ENCODE measurements around the gene DTX2.
"Not testable (repeated sequence)": the region's sequence is repeated elsewhere in the genome, so short reads cannot be mapped to it uniquely, and the experiment has no call there.

Gene DTX2
- 7.4 to 14.3 (median 9.7) reads per million in 3 donors for total RNA-seq

GRCh38 chr7:76461464-76462101, at the start of gene DTX2:
TSS of gene DTX2 (plus strand) at chr7:76461709. CDS start at chr7:76480510, 18,801 bp downstream.
- not testable (repeated sequence) for H3K4me1 ChIP-seq (ENCODE audit: control insufficient read depth, insufficient read depth, low read length, poor library complexity, severe bottlenecking); H3K27me3 ChIP-seq (replicated peaks; ENCODE audit: control insufficient read depth, insufficient read depth, low read length, poor library complexity, severe bottlenecking); H3K36me3 ChIP-seq (ENCODE audit: control insufficient read depth, insufficient read depth, low read length); H3K9me3 ChIP-seq (ENCODE audit: control insufficient read depth, low read length)
- Histone ChIP-seq H3K4me3 (ENCODE audit: insufficient read depth, low read depth, low read length, poor library complexity, severe bottlenecking) (peak within 1 kb of the TSS; percentile 44), H3K27ac (ENCODE audit: insufficient read depth, low read length, poor library complexity, severe bottlenecking) (peak within 1 kb of the TSS; percentile 32)
- DNase-seq = peak in 2 of 3 donors; percentile 18 to 54

GRCh38 chr7:76412249-76412648, 49.3 kb upstream of the DTX2 start:
- Histone ChIP-seq H3K27ac (ENCODE audit: insufficient read depth, low read length, poor library complexity, severe bottlenecking) (no peak overlapping the region), H3K4me3 (ENCODE audit: insufficient read depth, low read depth, low read length, poor library complexity, severe bottlenecking) (no peak overlapping the region), H3K9me3 (ENCODE audit: control insufficient read depth, low read length) (no peaks in the 10 kb centered on the region), H3K36me3 (ENCODE audit: control insufficient read depth, insufficient read depth, low read length) (no peaks in the 10 kb centered on the region), H3K27me3 (replicated peaks; ENCODE audit: control insufficient read depth, insufficient read depth, low read length, poor library complexity, severe bottlenecking) (no peaks in the 10 kb centered on the region), H3K4me1 (ENCODE audit: control insufficient read depth, insufficient read depth, low read length, poor library complexity, severe bottlenecking) (no peaks in the 10 kb centered on the region)
- no peak for DNase-seq

- not testable (repeated sequence) for H3K9me3 ChIP-seq (ENCODE audit: control insufficient read depth, low read length); H3K27me3 ChIP-seq (replicated peaks; ENCODE audit: control insufficient read depth, insufficient read depth, low read length, poor library complexity, severe bottlenecking); DNase-seq; H3K27ac ChIP-seq (ENCODE audit: insufficient read depth, low read length, poor library complexity, severe bottlenecking); H3K36me3 ChIP-seq (ENCODE audit: control insufficient read depth, insufficient read depth, low read length); H3K4me1 ChIP-seq (ENCODE audit: control insufficient read depth, insufficient read depth, low read length, poor library complexity, severe bottlenecking); H3K4me3 ChIP-seq (ENCODE audit: insufficient read depth, low read depth, low read length, poor library complexity, severe bottlenecking)
Measured at GRCh38 chr7:76417654-76418310, 43.7 kb upstream of the DTX2 start.

- H3K27me3 ChIP-seq (replicated peaks; ENCODE audit: control insufficient read depth, insufficient read depth, low read length, poor library complexity, severe bottlenecking); H3K27ac ChIP-seq (ENCODE audit: insufficient read depth, low read length, poor library complexity, severe bottlenecking); DNase-seq; H3K4me1 ChIP-seq (ENCODE audit: control insufficient read depth, insufficient read depth, low read length, poor library complexity, severe bottlenecking); H3K9me3 ChIP-seq (ENCODE audit: control insufficient read depth, low read length); H3K4me3 ChIP-seq (ENCODE audit: insufficient read depth, low read depth, low read length, poor library complexity, severe bottlenecking); H3K36me3 ChIP-seq (ENCODE audit: control insufficient read depth, insufficient read depth, low read length): not testable (repeated sequence)
Measured at GRCh38 chr7:76421097-76421496, 40.4 kb upstream of the DTX2 start.

- Histone ChIP-seq H3K4me3 (ENCODE audit: insufficient read depth, low read depth, low read length, poor library complexity, severe bottlenecking) (no peak overlapping the region), H3K27me3 (replicated peaks; ENCODE audit: control insufficient read depth, insufficient read depth, low read length, poor library complexity, severe bottlenecking) (no peaks in the 10 kb centered on the region), H3K36me3 (ENCODE audit: control insufficient read depth, insufficient read depth, low read length) (no peaks in the 10 kb centered on the region), H3K4me1 (ENCODE audit: control insufficient read depth, insufficient read depth, low read length, poor library complexity, severe bottlenecking) (peaks cover 6% of the 10 kb centered on the region), H3K9me3 (ENCODE audit: control insufficient read depth, low read length) (no peaks in the 10 kb centered on the region), H3K27ac (ENCODE audit: insufficient read depth, low read length, poor library complexity, severe bottlenecking) (no peak overlapping the region)
- no peak for DNase-seq
Measured at GRCh38 chr7:76423666-76424412, 37.7 kb upstream of the DTX2 start.

- Histone ChIP-seq H3K27me3 (replicated peaks; ENCODE audit: control insufficient read depth, insufficient read depth, low read length, poor library complexity, severe bottlenecking) (no peaks in the 10 kb centered on the region), H3K9me3 (ENCODE audit: control insufficient read depth, low read length) (no peaks in the 10 kb centered on the region), H3K36me3 (ENCODE audit: control insufficient read depth, insufficient read depth, low read length) (no peaks in the 10 kb centered on the region), H3K4me1 (ENCODE audit: control insufficient read depth, insufficient read depth, low read length, poor library complexity, severe bottlenecking) (peaks cover 6% of the 10 kb centered on the region), H3K27ac (ENCODE audit: insufficient read depth, low read length, poor library complexity, severe bottlenecking) (no peak within 1 kb of the TSS), H3K4me3 (ENCODE audit: insufficient read depth, low read depth, low read length, poor library complexity, severe bottlenecking) (no peak within 1 kb of the TSS)
- no peak for DNase-seq
Measured at GRCh38 chr7:76424413-76425111, 36.9 kb upstream of the DTX2 start, which contains the start of gene ZP3. TSS of gene ZP3 (plus strand) at chr7:76424950. CDS start at chr7:76424965, 15 bp downstream.

GRCh38 chr7:76425156-76425555, 36.4 kb upstream of the DTX2 start:
- no peaks in the 10 kb centered on the region for H3K36me3 ChIP-seq (ENCODE audit: control insufficient read depth, insufficient read depth, low read length)
- no peaks in the 10 kb centered on the region for H3K27me3 ChIP-seq (replicated peaks; ENCODE audit: control insufficient read depth, insufficient read depth, low read length, poor library complexity, severe bottlenecking)
- no peak for DNase-seq
- H3K4me1 ChIP-seq (ENCODE audit: control insufficient read depth, insufficient read depth, low read length, poor library complexity, severe bottlenecking) = peaks cover 6% of the 10 kb centered on the region
- H3K9me3 ChIP-seq (ENCODE audit: control insufficient read depth, low read length) = no peaks in the 10 kb centered on the region
- H3K4me3 ChIP-seq (ENCODE audit: insufficient read depth, low read depth, low read length, poor library complexity, severe bottlenecking) = no peak overlapping the region
- H3K27ac ChIP-seq (ENCODE audit: insufficient read depth, low read length, poor library complexity, severe bottlenecking) = no peak overlapping the region

GRCh38 chr7:76425558-76425957, 36.0 kb upstream of the DTX2 start:
- H3K27me3 ChIP-seq (replicated peaks; ENCODE audit: control insufficient read depth, insufficient read depth, low read length, poor library complexity, severe bottlenecking); H3K27ac ChIP-seq (ENCODE audit: insufficient read depth, low read length, poor library complexity, severe bottlenecking); H3K4me1 ChIP-seq (ENCODE audit: control insufficient read depth, insufficient read depth, low read length, poor library complexity, severe bottlenecking); H3K36me3 ChIP-seq (ENCODE audit: control insufficient read depth, insufficient read depth, low read length); DNase-seq; H3K4me3 ChIP-seq (ENCODE audit: insufficient read depth, low read depth, low read length, poor library complexity, severe bottlenecking); H3K9me3 ChIP-seq (ENCODE audit: control insufficient read depth, low read length): not testable (repeated sequence)

GRCh38 chr7:76426246-76426645, 35.3 kb upstream of the DTX2 start:
- no peaks in the 10 kb centered on the region for H3K27me3 ChIP-seq (replicated peaks; ENCODE audit: control insufficient read depth, insufficient read depth, low read length, poor library complexity, severe bottlenecking)
- no peaks in the 10 kb centered on the region for H3K9me3 ChIP-seq (ENCODE audit: control insufficient read depth, low read length)
- DNase-seq = no peak
- H3K27ac ChIP-seq (ENCODE audit: insufficient read depth, low read length, poor library complexity, severe bottlenecking) = no peak overlapping the region
- no peaks in the 10 kb centered on the region for H3K36me3 ChIP-seq (ENCODE audit: control insufficient read depth, insufficient read depth, low read length)
- peaks cover 6% of the 10 kb centered on the region for H3K4me1 ChIP-seq (ENCODE audit: control insufficient read depth, insufficient read depth, low read length, poor library complexity, severe bottlenecking)
- H3K4me3 ChIP-seq (ENCODE audit: insufficient read depth, low read depth, low read length, poor library complexity, severe bottlenecking) = no peak overlapping the region

Data from effector memory CD4-positive, alpha-beta T cell (primary cell).